Body of pancreas (tissue), 4 donors: ENCODE measurements around the gene NXNL1.

Experiments used
- POLR2A ChIP-seq, 3 donors: fragments of 450-650 bp; IDR thresholded peaks; one replicate each; pipeline ENCODE4 v1.6.1; 2016; ENCODE audit warnings: antibody characterized with exemption in 3 of 3, mild to moderate bottlenecking in 2 of 3
- TF ChIP-seq, protein P1 (sequence below), 7 experiments: fragments of 450-650 bp in 4 of 7; fragments of 200-600 bp in 3 of 7; sonication (generic) in 3 of 7; IDR thresholded peaks; one replicate each; pipeline ENCODE4 v1.5.1; 2016 to 2019; ENCODE audit warnings: antibody characterized with exemption in 7 of 7

- TF ChIP-seq, protein P1, sequence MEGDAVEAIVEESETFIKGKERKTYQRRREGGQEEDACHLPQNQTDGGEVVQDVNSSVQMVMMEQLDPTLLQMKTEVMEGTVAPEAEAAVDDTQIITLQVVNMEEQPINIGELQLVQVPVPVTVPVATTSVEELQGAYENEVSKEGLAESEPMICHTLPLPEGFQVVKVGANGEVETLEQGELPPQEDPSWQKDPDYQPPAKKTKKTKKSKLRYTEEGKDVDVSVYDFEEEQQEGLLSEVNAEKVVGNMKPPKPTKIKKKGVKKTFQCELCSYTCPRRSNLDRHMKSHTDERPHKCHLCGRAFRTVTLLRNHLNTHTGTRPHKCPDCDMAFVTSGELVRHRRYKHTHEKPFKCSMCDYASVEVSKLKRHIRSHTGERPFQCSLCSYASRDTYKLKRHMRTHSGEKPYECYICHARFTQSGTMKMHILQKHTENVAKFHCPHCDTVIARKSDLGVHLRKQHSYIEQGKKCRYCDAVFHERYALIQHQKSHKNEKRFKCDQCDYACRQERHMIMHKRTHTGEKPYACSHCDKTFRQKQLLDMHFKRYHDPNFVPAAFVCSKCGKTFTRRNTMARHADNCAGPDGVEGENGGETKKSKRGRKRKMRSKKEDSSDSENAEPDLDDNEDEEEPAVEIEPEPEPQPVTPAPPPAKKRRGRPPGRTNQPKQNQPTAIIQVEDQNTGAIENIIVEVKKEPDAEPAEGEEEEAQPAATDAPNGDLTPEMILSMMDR (IDR thresholded peaks at IDR 0.05), result no peak
- no peak for TF ChIP-seq POLR2A (IDR thresholded peaks at IDR 0.05)
Measured at GRCh38 chr19:17490411-17490810, 29.7 kb upstream of the NXNL1 start.
